Gastrocnemius medialis (tissue), 4 donors: ENCODE measurements around the gene C1orf94.

Source experiments
- POLR2A ChIP-seq, 2 donors: fragments of 450-650 bp; IDR thresholded peaks; one replicate each; pipeline ENCODE4 v1.6.1; 2017; ENCODE audit warnings: antibody characterized with exemption in 2 of 2, mild to moderate bottlenecking in 2 of 2, moderate library complexity in 2 of 2
- TF ChIP-seq, protein P1 (sequence below), 5 experiments: fragments of 450-650 bp in 3 of 5; fragments of 200-600 bp in 2 of 5; sonication (generic) in 2 of 5; IDR thresholded peaks in 4 of 5; conservative IDR thresholded peaks in 1 of 5; 1 replicate in 4 of 5; 2 replicates in 1 of 5; pipeline ENCODE4 v1.5.1; 2016 to 2019; ENCODE audit warnings: antibody characterized with exemption in 5 of 5, mild to moderate bottlenecking in 3 of 5, moderate library complexity in 3 of 5

DNA sequence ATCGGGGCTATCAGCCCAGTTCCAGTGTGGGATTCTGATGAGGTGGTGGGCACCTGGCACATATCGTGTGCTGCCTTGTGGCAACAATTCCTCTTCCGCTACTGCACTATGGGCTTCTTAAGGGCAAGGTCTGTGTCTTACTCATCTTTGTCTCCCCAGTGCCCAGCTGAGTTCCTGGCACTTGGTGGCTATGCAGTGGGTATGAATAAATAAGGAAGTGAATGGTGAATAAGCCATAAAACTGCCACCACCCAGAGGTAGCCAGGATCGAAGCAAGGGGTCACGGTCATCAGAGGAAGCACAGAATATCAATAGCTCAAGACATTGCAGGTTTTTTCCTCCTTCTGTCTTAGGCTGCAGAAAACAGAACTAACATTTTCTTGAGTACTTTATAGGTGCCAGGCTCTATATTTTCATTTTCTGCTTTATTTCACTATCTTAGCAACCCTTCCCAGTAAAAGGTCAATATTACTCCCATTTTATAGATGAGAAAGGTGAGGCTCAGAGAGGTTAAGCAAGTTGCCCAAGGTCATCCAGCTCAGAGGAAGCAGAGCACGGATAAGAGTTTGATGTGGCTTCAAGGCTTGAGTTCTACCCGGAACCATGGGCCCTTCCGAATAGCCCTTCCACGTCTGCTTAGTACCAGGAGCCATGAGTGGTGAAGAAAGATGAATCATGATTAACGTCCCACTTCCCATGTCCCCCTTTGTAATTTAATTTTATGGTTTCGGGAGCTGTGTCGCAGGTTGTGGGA, 10.2 kb downstream of the C1orf94 start:
- no peak for TF ChIP-seq POLR2A (IDR thresholded peaks at IDR 0.05)
- TF ChIP-seq, protein P1, sequence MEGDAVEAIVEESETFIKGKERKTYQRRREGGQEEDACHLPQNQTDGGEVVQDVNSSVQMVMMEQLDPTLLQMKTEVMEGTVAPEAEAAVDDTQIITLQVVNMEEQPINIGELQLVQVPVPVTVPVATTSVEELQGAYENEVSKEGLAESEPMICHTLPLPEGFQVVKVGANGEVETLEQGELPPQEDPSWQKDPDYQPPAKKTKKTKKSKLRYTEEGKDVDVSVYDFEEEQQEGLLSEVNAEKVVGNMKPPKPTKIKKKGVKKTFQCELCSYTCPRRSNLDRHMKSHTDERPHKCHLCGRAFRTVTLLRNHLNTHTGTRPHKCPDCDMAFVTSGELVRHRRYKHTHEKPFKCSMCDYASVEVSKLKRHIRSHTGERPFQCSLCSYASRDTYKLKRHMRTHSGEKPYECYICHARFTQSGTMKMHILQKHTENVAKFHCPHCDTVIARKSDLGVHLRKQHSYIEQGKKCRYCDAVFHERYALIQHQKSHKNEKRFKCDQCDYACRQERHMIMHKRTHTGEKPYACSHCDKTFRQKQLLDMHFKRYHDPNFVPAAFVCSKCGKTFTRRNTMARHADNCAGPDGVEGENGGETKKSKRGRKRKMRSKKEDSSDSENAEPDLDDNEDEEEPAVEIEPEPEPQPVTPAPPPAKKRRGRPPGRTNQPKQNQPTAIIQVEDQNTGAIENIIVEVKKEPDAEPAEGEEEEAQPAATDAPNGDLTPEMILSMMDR (IDR thresholded peaks at IDR 0.05 in 4 of 5, conservative IDR thresholded peaks at IDR 0.05 in 1 of 5), result no peak
